ENCODE results near the gene PHACTR1. TPM values are rescaled to one million over a fixed set of nuclear protein-coding genes. Genes with fewer than 3 reads are reported as not detected.

The PHACTR1 gene
- total RNA-seq, 1 donor from 2014 or later, result 0.49 TPM

- Histone ChIP-seq H3K9me3 (no peaks in the 10 kb centered on the region), H3K36me3 (no peaks in the 10 kb centered on the region), H3K27ac (no peak overlapping the region), H3K4me1 (no peaks in the 10 kb centered on the region), H3K27me3 (no peaks in the 10 kb centered on the region), H3K4me3 (no peak overlapping the region)
- DNase-seq (ENCODE audit: extremely low spot score in 2 of 2), result no peak
- no peak for TF ChIP-seq CTCF (IDR thresholded peaks at IDR 0.05)
- TF ChIP-seq POLR2A (IDR thresholded peaks at IDR 0.05), result no peak
- TF ChIP-seq POLR2AphosphoS5 (IDR thresholded peaks at IDR 0.05; ENCODE audit: insufficient read depth in 1 of 2, low read depth in 1 of 2), result no peak
- intact Hi-C loops (cut with DNase I), result no loop called here
Observed at GRCh38 chr6:12779772-12780171, 63.2 kb downstream of the PHACTR1 start.

- Histone ChIP-seq H3K4me3 (no peak overlapping the region), H3K4me1 (no peaks in the 10 kb centered on the region), H3K36me3 (no peaks in the 10 kb centered on the region), H3K27ac (no peak overlapping the region), H3K9me3 (no peaks in the 10 kb centered on the region), H3K27me3 (no peaks in the 10 kb centered on the region)
- intact Hi-C loops (cut with DNase I), result no loop called here
- no peak for DNase-seq (ENCODE audit: extremely low spot score in 2 of 2)
- TF ChIP-seq POLR2A (IDR thresholded peaks at IDR 0.05) (no peak), CTCF (IDR thresholded peaks at IDR 0.05) (no peak), POLR2AphosphoS5 (IDR thresholded peaks at IDR 0.05; ENCODE audit: insufficient read depth in 1 of 2, low read depth in 1 of 2) (no peak)
Observed at GRCh38 chr6:12782136-12782535, 65.6 kb downstream of the PHACTR1 start.

GRCh38 chr6:12785301-12785700, 68.7 kb downstream of the PHACTR1 start:
- no peak for TF ChIP-seq POLR2A (IDR thresholded peaks at IDR 0.05)
- TF ChIP-seq POLR2AphosphoS5 (IDR thresholded peaks at IDR 0.05; ENCODE audit: insufficient read depth in 1 of 2, low read depth in 1 of 2), result no peak
- no peak for TF ChIP-seq CTCF (IDR thresholded peaks at IDR 0.05)
- no peaks in the 10 kb centered on the region for H3K9me3 ChIP-seq
- DNase-seq (ENCODE audit: extremely low spot score in 2 of 2), result no peak
- H3K36me3 ChIP-seq, result no peaks in the 10 kb centered on the region
- no peak overlapping the region for H3K27ac ChIP-seq
- H3K27me3 ChIP-seq, result no peaks in the 10 kb centered on the region
- H3K4me3 ChIP-seq, result no peak overlapping the region
- intact Hi-C loops (cut with DNase I), result no loop called here
- H3K4me1 ChIP-seq, result no peaks in the 10 kb centered on the region

- intact Hi-C loops (cut with DNase I), result no loop called here
- Histone ChIP-seq H3K4me1 (no peaks in the 10 kb centered on the region), H3K4me3 (no peak overlapping the region), H3K9me3 (no peaks in the 10 kb centered on the region), H3K36me3 (no peaks in the 10 kb centered on the region), H3K27me3 (no peaks in the 10 kb centered on the region), H3K27ac (no peak overlapping the region)
- no peak for DNase-seq (ENCODE audit: extremely low spot score in 2 of 2)
- TF ChIP-seq POLR2AphosphoS5 (IDR thresholded peaks at IDR 0.05; ENCODE audit: insufficient read depth in 1 of 2, low read depth in 1 of 2), result no peak
- TF ChIP-seq POLR2A (IDR thresholded peaks at IDR 0.05), result no peak
- no peak for TF ChIP-seq CTCF (IDR thresholded peaks at IDR 0.05)
Observed at GRCh38 chr6:12785921-12786320, 69.4 kb downstream of the PHACTR1 start.

- TF ChIP-seq POLR2AphosphoS5 (IDR thresholded peaks at IDR 0.05; ENCODE audit: insufficient read depth in 1 of 2, low read depth in 1 of 2), result no peak
- TF ChIP-seq POLR2A (IDR thresholded peaks at IDR 0.05), result no peak
- TF ChIP-seq CTCF (IDR thresholded peaks at IDR 0.05), result no peak
- intact Hi-C loops (cut with DNase I), result no loop called here
- Histone ChIP-seq H3K27me3 (no peaks in the 10 kb centered on the region), H3K27ac (no peak overlapping the region), H3K9me3 (no peaks in the 10 kb centered on the region), H3K36me3 (no peaks in the 10 kb centered on the region), H3K4me1 (no peaks in the 10 kb centered on the region), H3K4me3 (no peak overlapping the region)
- no peak for DNase-seq (ENCODE audit: extremely low spot score in 2 of 2)
Observed at GRCh38 chr6:12791371-12791770, 74.8 kb downstream of the PHACTR1 start.
